ENCODE measurements around the gene LATS2.

Gene LATS2

GRCh38 chr13:20969182-20969581 is 92.2 kb downstream of the LATS2 start:
- TF ChIP-seq REST (IDR thresholded peaks at IDR 0.05; ENCODE audit: insufficient read depth in 1 of 2, low read depth in 2 of 2, low read length in 2 of 2): no peak
- TF ChIP-seq SIN3A (IDR thresholded peaks at IDR 0.05; ENCODE audit: borderline replicate concordance, insufficient read depth, low read length): no peak
- TF ChIP-seq TAF1 (IDR thresholded peaks at IDR 0.05; ENCODE audit: borderline replicate concordance, insufficient read depth, low read length): no peak
- no peak for TF ChIP-seq POLR2AphosphoS5 (IDR thresholded peaks at IDR 0.05; ENCODE audit: low read depth, low read length)
- no peak for TF ChIP-seq FOXP2 (optimal IDR thresholded peaks at IDR 0.05; ENCODE audit: borderline replicate concordance, extremely low read depth, extremely low read length, insufficient read depth)

GRCh38 chr13:20968745-20969144 is 92.6 kb downstream of the LATS2 start:
- TF ChIP-seq REST (IDR thresholded peaks at IDR 0.05; ENCODE audit: insufficient read depth in 1 of 2, low read depth in 2 of 2, low read length in 2 of 2) (no peak), FOXP2 (optimal IDR thresholded peaks at IDR 0.05; ENCODE audit: borderline replicate concordance, extremely low read depth, extremely low read length, insufficient read depth) (no peak), SIN3A (IDR thresholded peaks at IDR 0.05; ENCODE audit: borderline replicate concordance, insufficient read depth, low read length) (no peak), POLR2AphosphoS5 (IDR thresholded peaks at IDR 0.05; ENCODE audit: low read depth, low read length) (no peak), TAF1 (IDR thresholded peaks at IDR 0.05; ENCODE audit: borderline replicate concordance, insufficient read depth, low read length) (no peak)

GRCh38 chr13:20967340-20967739 is 94.0 kb downstream of the LATS2 start:
- TF ChIP-seq TAF1 (IDR thresholded peaks at IDR 0.05; ENCODE audit: borderline replicate concordance, insufficient read depth, low read length): no peak
- TF ChIP-seq FOXP2 (optimal IDR thresholded peaks at IDR 0.05; ENCODE audit: borderline replicate concordance, extremely low read depth, extremely low read length, insufficient read depth): no peak
- TF ChIP-seq SIN3A (IDR thresholded peaks at IDR 0.05; ENCODE audit: borderline replicate concordance, insufficient read depth, low read length): no peak
- no peak for TF ChIP-seq REST (IDR thresholded peaks at IDR 0.05; ENCODE audit: insufficient read depth in 1 of 2, low read depth in 2 of 2, low read length in 2 of 2)
- TF ChIP-seq POLR2AphosphoS5 (IDR thresholded peaks at IDR 0.05; ENCODE audit: low read depth, low read length): no peak

GRCh38 chr13:20964904-20965303 is 96.5 kb downstream of the LATS2 start:
- no peak for TF ChIP-seq TAF1 (IDR thresholded peaks at IDR 0.05; ENCODE audit: borderline replicate concordance, insufficient read depth, low read length)
- no peak for TF ChIP-seq SIN3A (IDR thresholded peaks at IDR 0.05; ENCODE audit: borderline replicate concordance, insufficient read depth, low read length)
- TF ChIP-seq REST (IDR thresholded peaks at IDR 0.05; ENCODE audit: insufficient read depth in 1 of 2, low read depth in 2 of 2, low read length in 2 of 2): no peak
- TF ChIP-seq FOXP2 (optimal IDR thresholded peaks at IDR 0.05; ENCODE audit: borderline replicate concordance, extremely low read depth, extremely low read length, insufficient read depth): no peak
- no peak for TF ChIP-seq POLR2AphosphoS5 (IDR thresholded peaks at IDR 0.05; ENCODE audit: low read depth, low read length)
